GM06990 (cell line): ENCODE results near the gene DNAH8.

Experiments
- DNase-seq: peaks from one replicate; pipeline ENCODE4 v3.0.0-alpha.2; 2011; ENCODE audit not compliant: insufficient read length; ENCODE audit errors: extremely low read depth
- H3K27me3 ChIP-seq: replicated peaks from 2 replicates; pipeline ENCODE4 v1.6.0; 2011; ENCODE audit warnings: low read length; ENCODE audit not compliant: control insufficient read depth, insufficient read depth
- H3K36me3 ChIP-seq: 2 replicates; pipeline ENCODE4 v1.5.1; 2011; ENCODE audit warnings: low read length; ENCODE audit not compliant: control insufficient read depth, insufficient read depth
- H3K4me3 ChIP-seq: replicated peaks from 2 replicates; pipeline ENCODE4 v1.5.1; 2011; ENCODE audit warnings: low read depth, mild to moderate bottlenecking, control low read depth, low read length
- TF ChIP-seq, protein P1 (sequence below): IDR thresholded peaks from 2 replicates; pipeline ENCODE4 v1.5.1; 2011; ENCODE audit warnings: low read length, control low read depth, mild to moderate bottlenecking, inconsistent platforms; ENCODE audit not compliant: insufficient read depth, poor library complexity, severe bottlenecking

The DNAH8 gene

DNA sequence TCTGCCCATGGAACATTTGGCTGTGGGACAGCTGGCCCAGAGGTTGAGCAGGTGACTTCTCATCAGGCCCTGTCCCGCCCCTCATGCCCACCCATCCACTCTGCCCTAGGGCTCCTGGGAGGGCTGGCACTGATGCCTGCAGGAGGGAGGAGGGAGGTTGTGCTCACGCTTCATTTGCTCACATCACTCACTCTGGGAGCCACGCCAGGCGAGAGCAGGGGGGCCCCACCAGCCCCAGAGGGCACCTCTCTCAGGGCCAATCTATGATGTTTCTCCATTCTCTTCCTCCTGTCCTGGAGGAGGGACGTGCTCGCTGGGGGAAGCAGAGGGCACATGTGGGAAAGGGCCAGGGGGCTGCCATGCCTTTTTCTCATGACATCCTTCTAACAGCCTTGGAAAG, 322.6 kb downstream of the DNAH8 start:
- no peak for DNase-seq
- H3K27me3 ChIP-seq: peaks cover 2% of the 10 kb centered on the region

DNA sequence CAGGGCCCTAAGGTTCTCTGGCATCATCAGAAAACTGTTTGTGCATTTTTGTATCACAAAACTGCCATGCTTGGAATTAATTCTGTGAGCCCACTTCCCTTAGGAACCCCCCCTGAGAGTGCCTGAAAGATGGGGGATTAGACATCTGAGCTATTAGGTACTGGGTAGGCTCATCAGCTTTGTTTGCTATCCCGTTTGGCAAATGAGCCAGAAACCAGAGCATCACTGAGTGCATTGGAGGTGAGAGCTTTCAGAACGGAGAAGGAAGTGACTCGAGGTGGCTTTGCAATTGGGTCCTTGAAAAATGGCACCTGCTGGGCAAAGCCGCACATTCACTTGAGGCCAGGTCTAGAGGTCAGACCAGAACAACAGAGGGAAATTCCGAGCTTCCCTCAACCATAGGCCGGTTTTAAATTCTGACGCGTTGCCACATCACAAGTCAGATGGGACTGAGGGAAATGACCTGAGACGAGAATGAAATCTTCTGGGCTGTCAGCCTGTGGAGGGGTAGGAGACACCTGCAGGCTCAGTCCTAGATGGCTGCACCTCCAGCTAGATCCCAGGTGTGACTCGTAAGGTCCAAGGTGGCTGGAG, 325.1 kb downstream of the DNAH8 start:
- DNase-seq: no peak
- TF ChIP-seq, protein P1, sequence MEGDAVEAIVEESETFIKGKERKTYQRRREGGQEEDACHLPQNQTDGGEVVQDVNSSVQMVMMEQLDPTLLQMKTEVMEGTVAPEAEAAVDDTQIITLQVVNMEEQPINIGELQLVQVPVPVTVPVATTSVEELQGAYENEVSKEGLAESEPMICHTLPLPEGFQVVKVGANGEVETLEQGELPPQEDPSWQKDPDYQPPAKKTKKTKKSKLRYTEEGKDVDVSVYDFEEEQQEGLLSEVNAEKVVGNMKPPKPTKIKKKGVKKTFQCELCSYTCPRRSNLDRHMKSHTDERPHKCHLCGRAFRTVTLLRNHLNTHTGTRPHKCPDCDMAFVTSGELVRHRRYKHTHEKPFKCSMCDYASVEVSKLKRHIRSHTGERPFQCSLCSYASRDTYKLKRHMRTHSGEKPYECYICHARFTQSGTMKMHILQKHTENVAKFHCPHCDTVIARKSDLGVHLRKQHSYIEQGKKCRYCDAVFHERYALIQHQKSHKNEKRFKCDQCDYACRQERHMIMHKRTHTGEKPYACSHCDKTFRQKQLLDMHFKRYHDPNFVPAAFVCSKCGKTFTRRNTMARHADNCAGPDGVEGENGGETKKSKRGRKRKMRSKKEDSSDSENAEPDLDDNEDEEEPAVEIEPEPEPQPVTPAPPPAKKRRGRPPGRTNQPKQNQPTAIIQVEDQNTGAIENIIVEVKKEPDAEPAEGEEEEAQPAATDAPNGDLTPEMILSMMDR: no peak
- Histone ChIP-seq H3K36me3 (no peaks in the 10 kb centered on the region), H3K4me3 (no peak overlapping the region), H3K27me3 (peaks cover 2% of the 10 kb centered on the region)

More for the DNA sequence above, 322.6 kb downstream of the DNAH8 start:
- Histone ChIP-seq H3K4me3 (no peak overlapping the region), H3K36me3 (no peaks in the 10 kb centered on the region)
- TF ChIP-seq, protein P1: no peak

DNA sequence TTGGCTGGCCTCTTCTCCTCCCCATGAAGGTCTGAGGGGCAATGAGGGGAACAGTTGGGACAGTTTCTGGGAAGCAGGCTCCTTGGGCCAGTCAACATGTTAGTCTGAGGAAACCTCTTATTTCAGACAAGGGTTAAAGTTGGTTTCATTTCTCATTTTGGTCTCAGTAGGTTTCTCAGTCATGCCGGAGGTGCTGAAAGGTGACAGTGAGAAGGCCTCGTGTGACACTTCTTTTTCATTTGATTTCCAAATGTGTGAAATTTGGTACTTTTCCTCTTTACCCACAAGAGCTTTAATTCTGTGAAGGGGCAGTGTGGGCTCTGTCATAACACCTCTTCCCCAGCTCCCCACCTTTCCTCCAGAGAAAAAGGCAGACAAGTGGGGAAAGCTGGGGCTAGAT, 326.0 kb downstream of the DNAH8 start:
- H3K27me3 ChIP-seq: peaks cover 2% of the 10 kb centered on the region
- TF ChIP-seq, protein P1: no peak

DNA sequence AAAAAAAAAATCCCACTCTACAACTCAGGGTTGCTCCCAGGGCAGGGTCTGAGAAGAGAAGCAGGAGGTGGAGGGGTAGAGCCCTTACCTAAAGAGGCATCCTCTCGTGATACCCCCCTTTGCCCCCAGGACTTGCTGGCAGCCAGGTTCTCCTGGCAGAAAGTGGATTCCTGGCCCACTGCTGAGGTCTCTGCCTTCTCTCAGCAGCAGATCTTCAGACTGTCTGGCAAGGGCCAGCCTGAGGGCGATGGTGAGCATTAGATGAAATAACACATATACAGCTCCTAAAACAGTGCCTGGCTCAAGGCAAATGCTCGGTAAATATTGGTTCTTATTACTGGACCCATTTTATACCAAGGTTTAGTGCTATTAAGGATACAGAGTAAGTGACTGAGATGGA, 328.7 kb downstream of the DNAH8 start:
- Histone ChIP-seq H3K36me3 (no peaks in the 10 kb centered on the region), H3K27me3 (peaks cover 3% of the 10 kb centered on the region), H3K4me3 (no peak overlapping the region)
- TF ChIP-seq, protein P1: no peak
- no peak for DNase-seq

More for the DNA sequence above, 326.0 kb downstream of the DNAH8 start:
- Histone ChIP-seq H3K36me3 (no peaks in the 10 kb centered on the region), H3K4me3 (no peak overlapping the region)
- no peak for DNase-seq

DNA sequence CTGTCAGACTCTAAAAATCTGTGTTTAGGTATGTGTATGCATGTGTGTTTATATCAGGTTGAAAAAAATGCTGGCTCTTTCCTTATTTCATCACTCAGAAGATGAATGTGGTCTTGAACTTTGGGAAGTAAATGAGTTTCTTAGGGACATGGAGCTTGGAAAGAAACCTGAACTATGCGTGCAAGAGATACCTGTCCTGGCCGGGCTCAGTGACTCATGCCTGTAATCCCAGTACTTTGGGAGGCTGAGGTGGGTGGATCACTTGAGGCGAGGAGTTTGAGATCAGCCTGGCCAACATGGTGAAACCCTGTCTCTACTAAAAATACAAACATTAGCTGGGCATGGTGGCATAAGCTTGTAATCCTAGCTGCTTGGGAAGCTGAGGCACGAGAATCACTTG, 329.1 kb downstream of the DNAH8 start:
- Histone ChIP-seq H3K27me3 (peaks cover 3% of the 10 kb centered on the region), H3K36me3 (no peaks in the 10 kb centered on the region), H3K4me3 (no peak overlapping the region)
- TF ChIP-seq, protein P1: no peak
- DNase-seq: no peak
